ENCODE data around the gene SIN3B.
"Not testable (repeated sequence)": the region's sequence is repeated elsewhere in the genome, so short reads cannot be mapped to it uniquely, and the experiment has no call there.

Gene SIN3B, protein sequence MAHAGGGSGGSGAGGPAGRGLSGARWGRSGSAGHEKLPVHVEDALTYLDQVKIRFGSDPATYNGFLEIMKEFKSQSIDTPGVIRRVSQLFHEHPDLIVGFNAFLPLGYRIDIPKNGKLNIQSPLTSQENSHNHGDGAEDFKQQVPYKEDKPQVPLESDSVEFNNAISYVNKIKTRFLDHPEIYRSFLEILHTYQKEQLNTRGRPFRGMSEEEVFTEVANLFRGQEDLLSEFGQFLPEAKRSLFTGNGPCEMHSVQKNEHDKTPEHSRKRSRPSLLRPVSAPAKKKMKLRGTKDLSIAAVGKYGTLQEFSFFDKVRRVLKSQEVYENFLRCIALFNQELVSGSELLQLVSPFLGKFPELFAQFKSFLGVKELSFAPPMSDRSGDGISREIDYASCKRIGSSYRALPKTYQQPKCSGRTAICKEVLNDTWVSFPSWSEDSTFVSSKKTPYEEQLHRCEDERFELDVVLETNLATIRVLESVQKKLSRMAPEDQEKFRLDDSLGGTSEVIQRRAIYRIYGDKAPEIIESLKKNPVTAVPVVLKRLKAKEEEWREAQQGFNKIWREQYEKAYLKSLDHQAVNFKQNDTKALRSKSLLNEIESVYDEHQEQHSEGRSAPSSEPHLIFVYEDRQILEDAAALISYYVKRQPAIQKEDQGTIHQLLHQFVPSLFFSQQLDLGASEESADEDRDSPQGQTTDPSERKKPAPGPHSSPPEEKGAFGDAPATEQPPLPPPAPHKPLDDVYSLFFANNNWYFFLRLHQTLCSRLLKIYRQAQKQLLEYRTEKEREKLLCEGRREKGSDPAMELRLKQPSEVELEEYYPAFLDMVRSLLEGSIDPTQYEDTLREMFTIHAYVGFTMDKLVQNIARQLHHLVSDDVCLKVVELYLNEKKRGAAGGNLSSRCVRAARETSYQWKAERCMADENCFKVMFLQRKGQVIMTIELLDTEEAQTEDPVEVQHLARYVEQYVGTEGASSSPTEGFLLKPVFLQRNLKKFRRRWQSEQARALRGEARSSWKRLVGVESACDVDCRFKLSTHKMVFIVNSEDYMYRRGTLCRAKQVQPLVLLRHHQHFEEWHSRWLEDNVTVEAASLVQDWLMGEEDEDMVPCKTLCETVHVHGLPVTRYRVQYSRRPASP

DNA sequence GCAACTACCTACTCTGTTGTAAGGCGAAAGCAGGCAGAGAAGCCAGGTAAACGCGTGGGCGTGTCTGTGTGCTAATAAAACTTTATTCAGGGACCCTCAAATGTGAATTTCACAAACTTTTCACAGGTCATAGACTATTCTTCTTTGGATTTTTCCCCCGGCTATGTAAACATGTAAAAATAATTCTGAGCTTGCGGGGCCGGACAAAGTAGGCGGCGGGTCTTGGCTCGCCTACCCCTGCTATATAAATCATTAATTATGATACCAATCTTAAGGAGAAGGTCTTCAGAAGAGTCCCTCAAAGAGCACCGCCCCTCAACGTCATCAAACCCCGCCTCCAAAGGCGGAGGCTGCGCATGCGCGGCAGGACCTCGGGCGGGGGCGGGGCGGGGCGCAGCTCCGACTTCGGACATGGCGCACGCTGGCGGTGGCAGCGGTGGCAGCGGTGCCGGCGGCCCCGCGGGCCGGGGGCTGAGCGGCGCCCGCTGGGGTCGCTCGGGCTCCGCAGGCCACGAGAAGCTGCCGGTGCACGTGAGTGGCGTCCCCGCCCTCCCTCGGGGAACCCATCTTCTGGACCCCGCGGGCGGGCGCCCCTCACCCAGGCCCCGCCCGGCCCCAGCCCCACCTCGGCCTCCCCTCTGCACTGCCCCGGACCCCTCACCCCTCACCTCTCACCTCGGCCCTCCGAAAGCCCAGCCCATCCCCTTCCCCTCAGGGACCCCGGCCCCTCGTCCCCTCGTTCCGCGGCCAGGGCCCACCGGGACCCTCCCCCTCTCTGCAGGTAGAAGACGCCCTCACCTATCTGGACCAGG is at the start of gene SIN3B:
Gene SIN3B, plus strand, starts transcription at position 389 of the 812 bp plus-strand sequence. Its CDS starts 23 bp downstream, at position 412.
- DNase-seq (ENCODE audit: low read depth), result peak; percentile 85

DNA sequence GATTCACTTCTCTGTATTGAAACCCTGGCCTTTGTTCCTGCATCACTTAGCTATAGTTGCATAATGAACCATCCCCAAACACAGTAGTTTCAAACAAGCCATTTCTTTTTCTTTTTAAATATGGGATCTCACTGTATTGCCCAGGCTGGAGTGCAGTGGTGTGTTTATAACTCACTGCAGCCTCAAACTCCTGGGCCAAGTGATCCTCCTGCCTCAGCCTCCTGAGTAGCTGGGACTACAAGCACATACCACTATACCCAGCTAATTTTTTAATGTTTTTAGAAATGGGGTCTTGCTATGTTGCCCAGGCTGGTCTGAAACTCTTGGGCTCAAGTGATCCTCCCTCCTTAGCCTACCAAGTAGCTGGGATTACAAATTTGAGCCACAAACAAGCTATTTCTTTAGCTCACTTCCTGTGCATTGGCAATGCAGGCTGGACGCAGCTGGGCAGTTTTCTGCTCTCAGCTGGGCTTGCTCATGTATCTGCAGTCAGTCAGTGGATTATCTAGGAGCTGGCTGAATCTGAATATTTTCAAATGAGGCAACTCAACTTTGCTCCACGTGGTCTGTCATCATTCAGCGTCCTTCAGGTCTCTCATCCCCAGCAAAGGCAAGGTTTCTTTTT is 49.5 kb upstream of the SIN3B start:
- no peak for DNase-seq (ENCODE audit: low read depth)

DNA sequence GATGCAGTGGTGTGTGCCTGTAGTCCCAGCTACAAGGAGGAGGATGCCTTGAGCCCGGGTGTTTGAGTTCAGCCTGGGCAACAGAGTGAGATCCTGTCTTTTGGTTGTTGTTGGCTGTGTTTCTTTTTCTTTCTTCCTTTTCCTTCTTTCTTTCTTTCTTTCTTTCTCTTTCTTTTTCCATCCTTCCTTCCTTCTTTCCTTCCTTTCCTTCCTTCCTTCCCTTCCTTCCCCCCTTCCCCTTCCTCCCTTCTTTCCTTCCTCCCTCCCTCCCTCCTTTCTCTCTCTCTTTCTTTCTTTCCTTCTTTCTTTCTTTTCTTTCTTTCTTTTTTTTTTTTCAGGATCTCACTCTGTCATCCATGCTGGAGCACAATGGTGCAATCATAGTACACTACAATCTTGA is 46.5 kb upstream of the SIN3B start:
- no peak for DNase-seq (ENCODE audit: low read depth)

DNA sequence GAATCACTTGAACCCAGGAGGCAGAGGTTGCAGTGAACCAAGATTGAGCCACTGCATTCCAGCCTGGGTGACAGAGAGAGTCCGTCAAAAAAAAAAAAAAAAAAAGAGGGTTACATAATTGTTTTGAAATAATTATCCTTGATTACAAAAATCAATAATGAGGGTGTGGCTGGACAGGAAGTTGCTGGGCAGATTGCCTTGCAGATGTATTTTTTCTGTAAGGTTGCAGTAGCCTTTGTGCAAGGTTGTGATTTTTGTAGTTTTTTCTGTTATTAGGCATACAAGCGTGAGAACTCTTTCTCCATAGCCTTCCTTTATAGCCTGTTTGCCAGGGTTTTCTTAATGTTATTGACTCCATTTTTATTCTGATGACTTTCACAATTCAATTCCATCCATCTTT is 40.7 kb upstream of the SIN3B start:
- DNase-seq (ENCODE audit: low read depth), result no peak

DNA sequence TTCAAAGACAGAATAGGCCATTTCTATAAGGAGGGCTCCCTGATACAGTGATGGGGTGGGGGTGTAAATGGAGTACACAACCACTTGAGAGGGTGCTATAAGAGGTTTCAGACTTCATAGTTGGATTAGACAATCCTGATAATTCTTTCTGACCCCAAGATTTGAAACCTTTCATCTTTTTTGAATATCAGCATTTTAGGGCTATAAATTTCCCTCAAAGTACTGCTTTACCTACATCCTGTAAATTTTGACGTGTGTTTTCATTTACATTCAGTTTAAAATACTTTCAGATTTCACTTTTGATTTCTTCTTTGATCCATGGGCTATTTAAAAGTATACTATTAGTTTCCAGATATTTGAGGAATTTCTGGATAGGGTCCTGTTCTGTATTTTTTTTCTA is 40.0 kb upstream of the SIN3B start:
- no peak for DNase-seq (ENCODE audit: low read depth)

DNA sequence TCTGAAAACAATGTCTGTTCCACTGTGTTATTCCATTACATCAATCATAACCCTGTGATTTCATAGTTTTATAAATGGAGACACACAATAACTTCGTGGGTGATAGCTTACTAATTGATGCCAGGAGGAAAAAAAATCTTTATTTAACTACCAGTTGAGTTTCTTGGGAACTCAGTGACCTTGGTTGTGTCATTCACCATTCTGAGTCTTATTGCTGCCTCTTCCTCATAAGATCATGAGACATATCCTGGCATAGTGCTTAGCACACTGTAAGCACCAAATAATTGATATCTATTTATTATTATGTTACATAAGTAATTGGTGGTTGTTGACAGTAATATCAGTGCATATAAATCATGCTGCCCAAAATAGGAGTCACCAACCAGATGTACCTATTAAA is 39.1 kb upstream of the SIN3B start:
- no peak for DNase-seq (ENCODE audit: low read depth)

DNA sequence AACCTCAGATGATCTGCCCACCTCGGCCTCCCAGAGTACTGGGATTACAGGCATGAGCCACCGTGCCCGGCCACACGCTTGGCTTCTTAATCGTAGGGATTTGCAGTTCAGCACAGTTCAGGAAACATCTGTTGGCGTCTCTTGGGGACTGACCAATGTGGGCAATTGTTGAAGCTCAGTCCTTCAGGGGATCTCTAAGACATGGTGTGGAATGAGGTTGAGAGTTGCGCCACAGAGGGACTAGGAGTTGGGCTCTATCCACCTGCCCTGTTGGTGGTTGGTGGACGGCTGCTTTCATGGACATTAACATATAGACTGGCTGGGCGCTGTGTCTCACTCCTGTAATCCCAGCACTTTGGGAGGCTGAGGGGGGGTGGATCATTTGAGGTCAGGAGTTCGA is 37.3 kb upstream of the SIN3B start:
- no peak for DNase-seq (ENCODE audit: low read depth)

DNA sequence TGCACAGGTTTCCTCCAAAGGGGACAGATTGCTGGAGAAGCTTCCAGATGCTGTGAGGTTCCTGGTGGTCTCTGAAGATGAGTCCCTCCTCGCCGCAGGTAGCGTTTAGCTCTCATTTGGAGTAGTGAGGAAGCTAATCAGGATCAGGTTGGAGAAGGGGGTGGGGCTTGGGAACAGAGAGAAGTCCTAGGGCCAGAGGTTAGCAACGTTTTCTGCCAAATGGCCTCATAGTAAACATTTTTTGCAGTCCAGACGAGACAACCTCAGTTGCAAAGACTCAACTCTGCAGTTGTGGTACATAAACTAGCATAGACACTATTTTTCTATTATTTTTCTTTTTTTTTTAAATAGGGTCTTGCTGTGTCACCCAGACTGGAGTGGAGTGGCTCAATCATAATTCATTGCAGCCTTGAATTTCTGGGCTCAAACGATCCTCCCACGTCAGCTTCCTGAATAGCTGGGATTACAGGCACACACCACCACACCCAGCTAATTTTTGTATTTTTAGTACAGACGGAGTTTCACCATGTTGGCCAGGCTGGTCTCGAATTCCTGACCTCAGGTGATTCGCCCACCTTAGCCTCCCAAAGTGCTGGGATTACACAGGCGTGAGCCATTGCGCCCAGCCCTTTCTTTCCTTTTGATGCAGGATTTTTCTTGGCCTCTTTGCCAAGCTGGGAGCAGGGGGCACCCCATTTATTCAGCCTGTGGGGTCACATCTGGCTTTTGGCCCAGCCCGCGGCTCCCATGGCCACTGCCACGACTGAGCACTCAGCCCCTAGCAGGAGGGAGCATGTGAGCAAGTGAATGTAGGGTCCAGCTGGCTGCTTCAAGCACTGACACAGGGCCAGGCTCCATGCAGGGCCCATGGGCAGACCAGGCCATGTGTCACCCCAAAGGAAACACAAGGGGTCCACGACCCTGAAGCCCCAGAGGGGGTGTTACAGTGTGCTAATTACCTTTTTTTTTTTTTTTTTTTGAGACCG is 34.4 kb upstream of the SIN3B start:
- DNase-seq (ENCODE audit: low read depth), result no peak

DNA sequence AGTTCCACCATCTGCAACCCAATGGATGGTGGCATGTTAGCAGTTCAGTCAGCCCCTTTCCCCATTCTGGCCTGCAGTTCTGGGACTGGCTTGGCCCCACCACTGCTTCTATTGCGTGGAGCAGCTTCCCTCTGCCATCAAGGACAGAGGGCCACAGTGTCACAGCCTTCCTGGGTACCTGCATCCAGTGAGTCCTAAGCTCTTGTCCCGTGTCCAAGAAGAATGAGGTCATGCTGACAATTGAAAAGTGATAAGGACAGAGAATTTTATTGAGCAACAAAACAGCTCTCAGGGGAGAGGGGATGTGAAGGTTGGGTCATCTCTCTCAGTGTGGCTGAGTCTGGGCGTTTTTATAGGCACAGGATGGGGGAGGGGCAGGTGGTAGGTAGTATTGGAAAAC is 33.5 kb upstream of the SIN3B start:
- no peak for DNase-seq (ENCODE audit: low read depth)

DNA sequence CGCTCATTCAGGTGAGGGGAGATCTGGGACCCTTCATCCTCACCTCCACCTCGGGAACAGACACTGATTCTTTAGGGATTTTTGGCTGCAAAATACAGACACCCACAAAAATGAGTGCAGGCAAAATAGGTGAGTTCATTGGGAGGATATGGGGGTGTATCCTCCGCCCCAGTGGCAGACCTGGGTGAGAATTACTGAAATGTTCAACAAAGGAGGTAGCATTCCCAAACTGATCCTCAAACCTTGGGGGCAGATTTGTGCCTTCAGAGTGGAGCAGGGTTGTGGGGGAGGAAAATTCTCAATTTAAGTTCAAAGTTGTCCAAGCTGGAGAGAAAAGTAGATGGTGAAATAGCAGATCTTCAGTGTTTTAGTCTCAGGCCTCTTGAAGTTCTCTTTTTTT is 31.3 kb upstream of the SIN3B start:
- no peak for DNase-seq (ENCODE audit: low read depth)

DNA sequence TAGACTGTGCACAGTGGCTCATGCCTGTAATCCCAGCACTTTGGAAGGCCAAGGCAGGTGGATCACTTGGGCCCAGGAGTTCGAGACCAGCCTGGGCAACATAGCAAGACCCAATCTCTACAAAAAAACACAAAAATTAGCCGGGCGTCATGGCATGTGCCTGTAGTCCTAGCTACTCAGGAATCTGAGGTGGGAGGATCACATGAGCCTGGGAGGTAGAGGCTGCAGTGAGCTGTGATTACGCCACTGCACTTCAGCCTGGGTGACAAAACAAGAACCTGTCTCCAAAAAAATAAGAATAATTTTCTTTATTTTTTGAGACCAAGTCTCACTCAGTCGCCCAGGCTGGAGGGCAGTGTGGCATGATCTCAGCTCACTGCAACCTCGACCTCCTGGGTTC is 30.9 kb upstream of the SIN3B start:
- not testable (repeated sequence) for DNase-seq (ENCODE audit: low read depth)

DNA sequence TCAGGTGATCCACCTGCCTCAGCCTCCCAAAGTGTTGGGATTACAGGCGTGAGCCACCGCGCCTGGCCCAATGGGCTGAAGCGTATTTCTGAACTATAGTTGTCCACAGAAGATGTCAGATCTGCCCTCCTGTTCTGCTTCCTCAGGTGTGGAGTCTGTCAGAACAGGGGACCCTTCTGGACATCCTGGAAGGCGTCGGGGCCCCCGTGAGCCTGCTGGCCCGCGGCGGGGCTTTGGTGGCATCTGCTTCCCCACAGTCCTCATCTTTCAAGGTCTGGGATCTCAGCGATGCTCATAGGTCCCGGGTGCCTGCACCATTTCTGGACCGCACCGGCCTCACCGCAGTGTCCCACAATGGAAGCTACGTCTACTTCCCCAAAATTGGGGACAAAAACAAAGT is 29.5 kb upstream of the SIN3B start:
- no peak for DNase-seq (ENCODE audit: low read depth)

DNA sequence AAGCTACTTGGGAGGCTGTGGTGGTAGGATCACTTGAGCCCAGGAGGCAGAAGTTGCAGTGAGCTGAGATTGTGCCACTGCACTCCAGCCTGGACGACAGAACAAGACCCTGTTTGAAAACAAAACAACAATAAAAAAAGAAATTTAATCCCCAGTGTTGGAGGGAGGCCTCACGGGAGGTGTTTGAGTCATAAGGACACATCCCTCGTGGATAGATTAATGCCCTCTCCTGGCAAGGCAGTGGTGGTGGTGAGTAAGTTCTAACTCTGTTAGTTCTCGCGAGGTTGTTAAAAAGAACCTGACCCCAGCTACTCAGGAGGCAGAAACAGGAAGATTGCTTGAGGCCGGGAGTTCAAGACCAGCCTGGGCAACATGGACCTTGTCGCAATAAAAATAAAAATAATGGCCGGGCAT is 27.6 kb upstream of the SIN3B start:
- DNase-seq (ENCODE audit: low read depth), result peak; percentile 65

DNA sequence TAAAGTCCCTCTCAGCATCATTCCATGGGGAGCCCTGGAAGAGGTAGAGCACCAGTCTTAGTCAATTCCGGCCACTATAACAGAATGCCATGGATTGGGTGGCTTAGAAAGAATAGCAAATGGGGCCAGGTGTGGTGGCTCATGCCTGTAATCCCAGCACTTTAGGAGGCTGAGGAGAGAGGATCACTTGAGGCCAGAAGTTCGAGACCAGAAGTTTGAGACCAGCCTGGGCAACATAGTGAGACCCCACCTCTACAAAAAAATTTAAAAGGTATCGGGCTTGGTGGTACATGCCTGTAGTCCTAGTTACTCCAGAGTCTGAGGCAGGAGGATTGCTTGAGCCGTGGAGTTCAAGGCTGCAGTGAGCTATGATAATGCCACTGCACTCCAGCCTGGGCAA is 25.0 kb upstream of the SIN3B start:
- DNase-seq (ENCODE audit: low read depth), result no peak

DNA sequence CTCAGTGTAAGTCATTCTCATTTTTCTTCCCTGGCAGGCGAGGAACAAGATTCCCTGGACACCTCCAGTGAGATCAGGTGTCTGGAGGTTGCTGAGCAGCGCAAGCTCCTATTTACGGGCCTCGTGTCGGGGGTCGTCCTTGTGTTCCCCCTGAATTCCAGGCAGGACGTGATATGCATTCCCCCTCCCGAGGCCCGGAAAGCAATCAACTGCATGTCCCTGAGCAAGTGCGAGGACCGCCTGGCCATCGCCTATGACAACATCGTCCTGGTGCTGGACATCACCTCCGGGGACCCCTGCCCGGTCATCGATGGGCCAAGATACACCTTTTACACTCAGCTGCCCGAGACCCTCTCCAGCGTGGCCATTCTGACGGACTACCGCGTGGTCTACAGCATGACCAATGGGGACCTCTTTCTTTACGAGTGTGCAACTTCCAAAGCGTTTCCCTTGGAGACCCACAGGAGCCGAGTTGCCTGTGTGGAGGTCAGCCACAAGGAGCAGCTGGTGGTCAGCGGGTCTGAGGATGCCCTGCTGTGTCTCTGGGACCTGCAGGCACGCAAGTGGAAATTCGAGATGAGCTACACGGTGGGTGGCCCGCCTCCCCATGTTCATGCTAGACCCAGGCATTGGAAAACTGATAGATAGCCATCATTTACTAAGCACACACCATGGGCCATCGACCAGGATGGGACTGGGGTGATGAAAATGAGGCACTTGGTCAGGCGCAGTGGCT is 21.5 kb upstream of the SIN3B start:
- no peak for DNase-seq (ENCODE audit: low read depth)

DNA sequence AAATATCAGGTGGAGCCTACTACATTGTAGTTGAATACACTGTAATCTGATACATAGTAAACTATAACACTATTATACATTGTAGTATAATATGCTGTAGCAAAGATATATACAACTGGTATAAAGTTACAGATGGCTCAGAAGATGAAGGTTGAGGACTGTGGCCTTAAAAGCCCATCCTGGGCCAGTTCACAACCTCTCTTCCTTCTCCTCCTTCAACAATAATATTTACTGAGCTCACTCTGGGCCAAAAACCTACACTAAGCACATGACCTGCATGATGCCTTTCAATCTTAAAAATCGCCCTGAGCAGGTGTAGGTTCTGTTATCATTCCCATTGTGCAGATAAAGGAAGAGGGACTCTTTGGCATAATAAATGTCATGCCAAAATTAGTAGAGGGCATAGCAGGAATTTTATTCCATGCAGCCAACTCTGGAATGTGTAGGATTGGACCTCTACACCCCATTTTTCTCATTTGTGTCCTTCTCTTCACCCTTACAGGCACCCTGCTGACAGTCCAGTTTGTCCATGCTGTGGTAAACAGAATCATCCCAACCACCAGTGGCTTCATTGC is 14.6 kb upstream of the SIN3B start:
- DNase-seq (ENCODE audit: low read depth), result peak; percentile 44

DNA sequence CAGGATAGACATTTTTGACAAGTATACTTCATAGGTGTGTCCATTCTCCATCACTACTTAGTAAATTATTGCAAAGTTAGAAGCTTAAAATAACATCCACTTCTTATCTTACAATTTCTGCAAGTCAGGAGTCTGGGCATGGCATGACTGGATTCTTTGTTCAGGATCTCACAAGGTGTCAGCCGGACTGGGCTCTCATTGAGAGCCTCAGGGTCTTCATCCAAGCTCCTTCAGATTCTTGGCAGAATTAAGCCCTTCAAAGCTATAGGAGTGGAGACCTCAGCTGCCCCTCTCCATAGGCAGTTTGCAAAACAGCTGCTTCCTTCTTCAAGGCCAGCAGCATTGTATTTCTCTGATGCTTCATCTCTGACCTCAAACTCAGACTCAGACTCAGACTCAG is 9.1 kb upstream of the SIN3B start:
- no peak for DNase-seq (ENCODE audit: low read depth)

DNA sequence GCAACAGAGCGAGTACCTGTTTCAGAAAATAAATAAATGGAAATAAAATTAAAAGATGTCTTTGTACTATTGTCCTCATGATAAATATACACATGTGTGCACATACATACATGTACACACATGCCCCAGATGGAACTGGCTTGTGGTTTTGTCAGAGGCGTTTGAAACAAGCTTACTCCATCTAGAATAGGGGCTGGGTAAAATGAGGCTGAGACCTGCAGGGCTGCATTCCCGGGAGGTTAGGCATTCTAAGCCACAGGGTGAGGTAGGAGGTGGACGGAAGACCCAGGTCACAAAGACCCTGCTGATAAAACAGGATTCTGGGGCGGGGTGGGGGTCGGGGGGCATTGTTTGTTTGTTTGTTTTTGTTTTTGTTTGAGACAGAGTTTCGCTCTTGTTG is 8.1 kb upstream of the SIN3B start:
- no peak for DNase-seq (ENCODE audit: low read depth)

DNA sequence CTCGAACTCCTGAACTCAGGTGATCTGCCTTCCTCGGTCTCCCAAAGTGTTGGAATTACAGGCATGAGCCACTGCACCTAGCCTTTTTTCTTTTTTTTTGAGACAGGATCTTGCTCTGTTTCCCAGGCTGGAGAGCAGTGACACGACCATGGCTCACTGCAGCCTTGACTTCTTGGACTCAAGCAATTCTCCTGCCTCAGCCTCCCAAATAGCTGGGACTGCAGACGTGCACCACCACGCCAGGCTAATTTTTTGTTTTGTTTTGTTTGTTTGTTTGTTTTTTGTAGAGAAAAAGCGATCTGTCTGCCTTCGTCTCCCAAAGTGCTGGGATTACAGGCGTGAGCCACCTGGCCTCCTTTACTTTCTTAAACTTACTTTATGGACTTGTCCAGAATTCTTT is 6.5 kb upstream of the SIN3B start:
- DNase-seq (ENCODE audit: low read depth), result no peak

Data from fibroblast of gingiva (primary cell).